ENCODE measurements around the gene NACA2.
"Not testable (repeated sequence)": the region's sequence is repeated elsewhere in the genome, so short reads cannot be mapped to it uniquely, and the experiment has no call there.

Gene NACA2

DNA sequence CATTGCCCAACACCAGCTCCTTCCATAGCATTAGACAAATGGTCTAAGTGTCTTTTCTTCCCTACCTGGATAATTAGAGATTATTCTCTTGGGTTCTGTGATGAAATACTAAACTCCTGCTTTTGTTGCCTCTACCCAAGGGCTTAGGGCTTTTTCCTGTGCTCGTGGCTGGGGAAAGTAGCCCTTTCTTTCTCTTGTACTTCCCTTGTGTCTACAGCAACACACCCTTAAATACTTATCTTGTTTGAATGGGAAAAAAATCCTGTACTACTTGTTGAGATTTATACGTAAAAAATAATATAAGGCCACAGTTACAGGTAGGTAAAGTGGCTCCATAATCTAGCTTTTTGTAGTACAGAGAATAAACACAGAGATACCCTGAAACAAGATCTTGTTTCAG is 7.0 kb upstream of the NACA2 start:
- DNase-seq = no peak

DNA sequence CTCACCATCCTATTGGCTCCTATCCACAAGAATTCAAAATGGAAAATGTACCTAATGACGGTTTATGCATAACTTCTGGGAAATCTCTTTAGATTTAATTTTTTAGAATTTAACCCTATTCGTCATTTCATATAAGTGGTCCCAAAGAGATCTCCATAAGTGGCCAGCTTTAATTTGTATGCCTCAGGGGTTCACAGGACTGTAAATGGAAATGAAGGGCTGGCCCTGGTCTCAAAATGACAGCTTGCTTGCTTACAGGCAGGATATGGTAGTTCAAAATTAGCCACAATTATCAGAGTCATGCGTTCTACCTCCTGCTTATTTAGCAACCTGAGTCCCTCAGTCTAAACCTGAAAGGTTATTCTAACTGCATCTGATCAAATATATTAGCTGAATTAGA is 6.6 kb upstream of the NACA2 start:
- no peak for DNase-seq

DNA sequence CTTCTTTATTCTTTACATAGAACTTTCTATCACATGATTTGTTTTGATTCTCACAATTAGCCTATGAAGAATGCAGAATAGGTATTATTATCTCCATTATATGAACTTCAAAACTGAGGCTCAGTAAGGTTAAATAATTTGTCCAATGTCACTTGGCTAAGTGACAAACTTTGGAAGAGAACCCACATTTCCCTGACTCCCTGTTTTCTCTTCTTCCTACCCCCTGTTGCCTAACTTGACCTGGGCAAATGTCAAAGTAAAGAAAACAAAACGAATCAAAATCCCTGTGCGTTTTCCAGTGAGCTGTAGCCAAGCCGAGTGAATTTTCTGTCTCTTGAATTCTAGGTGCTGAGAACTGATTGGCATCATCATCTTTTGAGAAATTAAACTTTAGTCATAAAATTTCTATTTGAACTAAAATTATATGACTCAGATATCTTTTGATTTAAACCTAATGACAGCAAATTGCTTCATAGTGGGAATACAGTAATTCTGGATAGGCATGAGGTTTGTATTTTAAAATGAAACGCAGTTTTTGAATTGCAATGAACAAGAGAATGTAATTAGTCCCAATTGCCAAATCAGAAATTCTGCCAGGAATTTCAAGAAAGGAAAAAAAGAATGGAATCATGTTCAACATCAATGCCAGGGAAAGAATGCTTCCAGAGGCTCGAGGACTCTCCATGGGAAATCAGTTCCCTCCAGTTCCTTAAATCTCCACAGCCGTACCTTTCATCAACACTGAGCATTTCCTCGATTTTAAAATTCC is 4.6 kb upstream of the NACA2 start:
- no peak for DNase-seq

DNA sequence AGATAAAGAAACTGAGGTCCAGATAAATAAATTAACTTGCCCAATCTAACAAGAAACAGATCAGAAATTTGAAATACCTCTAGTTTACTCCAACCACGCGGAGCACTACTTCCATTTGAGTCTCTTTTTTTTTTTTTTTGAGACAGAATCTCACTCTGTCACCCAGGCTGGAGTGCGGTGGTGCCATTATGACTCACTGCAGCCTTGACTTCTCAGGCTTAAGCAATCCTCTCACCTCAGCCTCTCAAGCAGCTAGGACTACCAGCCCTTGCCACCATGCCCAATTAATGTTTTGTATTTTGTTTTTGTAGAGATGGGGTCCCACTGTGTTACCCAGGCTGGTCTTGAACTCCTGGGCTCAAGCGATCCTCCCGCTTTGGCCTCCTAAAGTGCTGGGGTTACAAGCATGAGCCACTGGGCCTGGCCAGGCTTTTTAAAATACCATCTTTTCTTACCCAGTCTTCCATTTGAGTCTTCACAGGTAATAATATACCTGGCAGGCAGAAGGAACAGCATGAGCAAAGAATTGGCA is 3.3 kb upstream of the NACA2 start:
- no peak for DNase-seq

DNA sequence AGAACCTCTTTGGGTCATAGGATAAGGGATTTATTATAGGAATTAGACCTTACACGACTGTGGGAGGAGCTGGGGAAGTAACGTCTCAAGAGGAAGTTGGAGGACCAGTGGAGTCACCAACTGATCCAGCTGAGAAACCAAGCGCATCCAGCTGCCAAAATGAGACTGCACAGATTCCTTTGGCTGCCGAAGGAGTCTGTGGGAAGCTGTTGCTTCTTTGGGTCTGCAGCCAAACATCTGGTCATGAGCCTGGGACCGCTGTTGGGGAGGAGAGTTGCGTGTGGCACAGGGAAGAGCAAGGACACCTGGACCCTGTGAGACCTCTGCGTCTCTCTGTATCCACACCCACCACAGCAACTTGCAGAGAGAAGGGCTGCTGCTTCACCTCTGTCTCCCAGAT is 2.4 kb upstream of the NACA2 start:
- DNase-seq = no peak

DNA sequence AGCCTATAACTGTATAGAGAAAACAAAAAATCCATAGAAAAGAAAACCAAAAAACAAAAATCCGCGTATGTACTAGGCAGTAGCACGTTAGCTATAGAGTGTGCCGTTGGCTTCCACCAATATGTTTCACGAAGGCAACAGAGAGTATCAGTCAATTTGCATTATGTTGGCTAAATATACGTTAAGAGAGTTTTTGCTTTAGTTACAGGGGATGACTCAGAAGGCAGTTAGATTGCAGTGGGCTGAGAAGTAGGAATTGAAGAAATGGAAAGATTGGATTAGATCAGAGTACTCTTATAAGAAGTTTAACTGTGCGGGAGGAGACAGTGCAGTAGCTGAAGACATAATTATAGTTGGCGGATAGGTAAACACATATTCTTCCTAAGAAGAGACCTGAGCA is 911 bp upstream of the NACA2 start:
- DNase-seq = no peak

DNA sequence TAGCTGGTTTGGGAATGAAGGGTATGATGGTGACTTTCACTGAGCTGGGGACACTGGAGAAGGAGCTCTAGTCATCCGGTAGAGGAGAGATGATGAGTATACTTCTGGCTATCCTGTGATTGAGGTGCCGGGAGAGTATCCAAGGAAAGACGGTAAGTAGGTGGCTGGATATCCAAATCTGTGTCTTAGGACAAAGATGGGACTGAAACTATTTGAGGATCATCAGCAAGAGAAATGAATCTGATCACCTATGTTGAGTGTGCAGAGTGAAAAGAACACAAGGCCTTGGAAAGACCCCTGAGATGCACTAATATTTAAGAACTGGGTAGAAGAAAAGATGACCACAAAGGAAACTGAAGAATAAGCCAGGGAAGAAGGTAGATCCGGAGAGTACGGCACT is 1.0 kb downstream of the NACA2 start:
- DNase-seq = no peak

DNA sequence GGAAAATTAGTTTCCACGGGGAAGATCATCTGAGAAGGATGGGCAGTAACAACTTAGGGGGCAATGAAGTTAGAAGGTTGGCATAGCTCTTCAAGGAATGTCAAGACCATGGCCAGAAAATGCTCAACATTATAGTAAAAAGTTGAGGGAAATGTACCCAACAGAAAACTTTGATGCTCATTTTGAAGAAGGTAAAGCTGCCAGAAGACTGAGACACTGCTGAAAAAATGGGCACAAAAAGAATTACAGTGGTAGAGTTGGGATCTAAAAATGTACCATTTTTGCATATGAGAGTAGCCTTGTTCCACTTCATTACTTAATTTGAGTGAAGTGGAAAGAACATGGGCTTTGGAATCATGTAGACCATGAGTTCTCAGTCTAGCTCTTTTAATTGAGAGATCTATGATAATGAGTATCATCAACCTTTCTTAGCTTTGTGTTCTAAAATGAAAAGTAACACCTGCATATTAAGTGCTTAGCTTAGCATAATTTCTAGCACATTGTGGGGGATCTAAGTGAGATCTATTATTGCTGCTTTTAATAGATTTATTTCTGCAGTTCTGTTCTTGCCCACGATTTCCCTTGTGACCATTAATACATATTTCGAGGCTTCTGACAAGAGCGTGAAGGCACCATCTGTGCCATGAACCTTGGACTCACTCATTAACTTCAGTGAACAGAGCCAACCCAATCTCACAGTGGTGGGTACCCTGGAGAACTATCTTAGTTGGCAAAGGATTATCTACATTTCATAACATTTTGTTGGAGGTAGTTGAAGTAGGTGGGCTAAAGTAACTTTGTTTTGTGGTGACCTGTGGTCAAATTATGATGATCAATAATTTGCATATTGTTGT is 3.0 kb downstream of the NACA2 start:
- DNase-seq = no peak

DNA sequence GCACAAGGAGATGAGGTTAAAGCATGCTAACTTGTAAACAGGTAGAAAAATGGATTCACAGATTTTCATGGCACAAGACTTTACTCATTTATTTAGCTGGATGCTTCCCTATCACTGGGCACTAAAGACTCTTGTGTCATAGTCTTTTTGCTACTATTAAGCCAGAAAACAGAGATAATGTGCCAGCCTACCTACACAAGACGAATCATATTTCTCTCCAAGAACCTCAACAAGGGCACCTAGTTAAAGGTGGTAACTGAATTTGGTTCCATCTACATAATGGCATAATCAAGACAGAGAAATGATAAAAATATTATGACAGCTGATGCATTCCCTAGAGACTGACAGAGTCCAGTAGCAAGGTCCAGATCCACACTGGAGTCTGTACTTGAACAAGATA is 3.8 kb downstream of the NACA2 start:
- no peak for DNase-seq

DNA sequence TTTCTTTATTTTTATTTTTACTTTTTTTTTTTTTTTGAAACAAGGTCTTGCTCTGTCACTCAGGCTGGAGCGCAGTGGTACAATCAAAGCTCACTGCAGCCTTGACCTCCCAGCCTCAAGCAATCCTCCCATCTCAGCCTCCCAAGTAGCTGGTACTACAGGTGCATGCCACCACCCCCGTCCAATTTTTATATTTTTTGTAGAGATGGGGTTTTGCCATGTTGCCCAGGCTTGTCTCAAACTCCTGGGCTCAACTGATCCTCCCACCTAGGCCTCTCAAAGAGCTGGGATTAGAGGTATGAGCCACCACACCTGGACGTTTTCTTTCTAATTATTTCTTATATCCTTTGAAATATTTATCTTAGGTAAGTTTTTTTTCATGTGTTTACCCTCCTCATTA is 4.4 kb downstream of the NACA2 start:
- not testable (repeated sequence) for DNase-seq

DNA sequence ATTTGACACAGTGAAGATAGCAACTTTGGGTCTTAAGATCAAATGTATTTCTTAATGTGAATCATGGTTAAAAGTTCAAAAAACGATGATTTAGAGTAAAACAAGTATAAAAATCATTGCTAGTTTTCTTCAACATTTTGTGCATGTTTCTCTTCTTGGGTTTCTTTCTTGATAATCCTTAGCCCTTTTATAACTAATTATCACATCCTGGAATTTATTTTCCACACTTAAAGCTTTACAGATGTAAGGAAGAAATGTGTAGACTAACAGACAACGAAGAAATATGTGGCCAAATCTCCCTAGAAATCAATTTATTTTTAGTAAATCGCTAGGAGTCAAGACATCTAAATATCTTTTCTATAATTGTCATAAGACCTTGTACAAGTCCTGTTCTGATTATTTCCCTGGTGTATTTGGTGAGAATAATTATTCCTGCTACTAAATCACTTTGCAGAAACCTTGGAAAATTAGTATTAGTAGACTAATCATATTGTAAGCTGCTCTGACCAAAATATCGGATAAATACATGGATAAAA is 4.9 kb downstream of the NACA2 start:
- DNase-seq = no peak

DNA sequence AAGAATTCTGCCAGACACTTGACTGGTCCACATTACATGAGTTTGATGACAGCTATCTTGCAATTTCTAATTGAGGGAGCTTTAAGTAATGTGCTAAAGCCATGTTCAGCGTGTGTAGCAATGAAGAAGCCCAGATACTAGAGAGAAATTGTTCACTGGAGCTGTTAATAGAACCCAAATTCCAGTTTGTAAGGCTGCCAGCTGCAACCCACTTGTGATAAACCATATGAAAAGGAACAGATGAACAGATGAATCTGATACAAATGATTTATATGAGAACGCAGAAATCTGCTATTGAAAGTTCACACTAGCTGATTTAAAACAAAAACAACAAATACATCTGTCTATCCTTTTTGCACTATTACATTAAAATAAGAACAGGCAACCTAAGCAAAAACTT is 6.2 kb downstream of the NACA2 start:
- no peak for DNase-seq

DNA sequence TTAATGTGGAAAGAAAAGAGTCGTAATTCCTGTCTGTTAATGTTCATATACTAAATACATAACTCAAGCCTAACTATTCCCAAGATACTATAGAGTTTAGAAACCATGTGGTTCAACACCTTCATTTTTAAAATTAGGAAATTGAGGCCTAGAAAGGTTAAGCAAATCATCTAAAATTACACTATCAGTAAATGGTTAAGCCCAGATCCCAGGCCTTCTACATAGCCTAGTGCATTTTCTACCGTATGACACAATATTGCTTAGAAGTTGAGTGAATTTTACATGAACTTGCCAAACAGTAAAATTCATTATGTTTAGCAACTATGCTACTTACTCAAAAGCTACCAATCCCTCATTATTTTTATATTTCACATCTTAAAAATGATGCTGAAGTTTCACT is 6.8 kb downstream of the NACA2 start:
- no peak for DNase-seq

DNA sequence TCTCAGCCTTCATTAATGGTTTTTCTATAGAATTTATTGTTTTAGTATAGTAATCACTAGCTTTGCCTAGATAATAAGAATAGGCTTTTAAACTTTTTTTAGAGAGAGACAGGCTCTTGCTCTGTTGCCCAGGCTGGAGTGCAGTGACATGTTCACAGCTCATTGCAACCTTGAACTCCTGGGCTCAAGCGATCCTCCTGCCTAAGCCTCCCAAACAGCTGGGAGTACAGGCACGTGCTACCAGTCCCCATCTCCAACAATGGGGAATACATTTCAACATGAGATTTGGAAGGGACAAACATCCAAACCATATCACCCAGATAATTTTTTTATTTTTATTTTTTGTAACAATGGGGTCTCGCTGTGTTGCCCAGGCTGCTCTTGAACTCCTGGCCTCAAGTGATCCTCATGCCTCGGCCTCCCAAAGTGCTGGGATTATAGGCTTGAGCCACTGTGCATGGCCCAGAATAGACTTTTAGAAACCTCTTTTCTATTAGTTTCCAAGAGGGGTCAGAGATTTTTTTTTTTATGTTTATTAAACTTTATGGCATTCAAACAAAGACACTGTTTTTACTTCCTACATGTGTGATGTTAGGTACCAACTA is 7.3 kb downstream of the NACA2 start:
- DNase-seq = no peak

DNA sequence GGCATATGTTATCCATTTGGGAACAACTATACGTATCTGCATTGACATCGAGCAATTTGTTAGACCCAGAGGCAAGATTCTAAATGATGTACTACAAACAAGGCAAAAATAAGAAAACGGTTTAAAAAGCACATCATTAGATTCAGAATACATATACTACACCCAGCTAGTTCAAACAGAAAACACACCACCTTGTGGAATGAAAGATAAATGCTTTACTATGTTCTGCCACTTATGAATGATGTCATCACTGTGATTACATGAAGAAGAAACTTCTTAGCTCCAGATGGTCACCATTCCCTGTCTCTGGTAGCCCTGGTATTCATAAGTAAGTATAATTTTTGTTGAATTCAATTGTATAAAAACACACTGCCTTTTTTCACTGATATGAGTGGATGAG is 7.8 kb downstream of the NACA2 start:
- DNase-seq = no peak

DNA sequence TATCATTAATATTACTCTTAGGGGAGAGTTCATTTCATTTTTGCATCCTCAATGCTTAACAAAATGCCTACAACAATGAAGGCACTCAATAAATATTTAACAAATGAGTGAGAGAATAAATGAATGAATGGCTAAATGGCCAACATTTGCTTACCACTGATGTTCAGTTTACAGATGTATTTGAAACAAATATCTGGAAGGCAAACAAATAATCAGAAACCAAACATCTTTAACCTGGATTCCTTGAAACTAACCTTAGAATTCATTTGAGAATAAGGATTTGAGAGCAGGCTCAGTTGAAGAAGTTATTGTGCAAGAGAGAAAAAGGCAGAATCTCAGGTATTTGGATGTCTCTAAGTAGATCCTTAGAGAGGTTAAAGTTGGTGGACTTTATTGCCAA is 8.4 kb downstream of the NACA2 start:
- DNase-seq = no peak

DNA sequence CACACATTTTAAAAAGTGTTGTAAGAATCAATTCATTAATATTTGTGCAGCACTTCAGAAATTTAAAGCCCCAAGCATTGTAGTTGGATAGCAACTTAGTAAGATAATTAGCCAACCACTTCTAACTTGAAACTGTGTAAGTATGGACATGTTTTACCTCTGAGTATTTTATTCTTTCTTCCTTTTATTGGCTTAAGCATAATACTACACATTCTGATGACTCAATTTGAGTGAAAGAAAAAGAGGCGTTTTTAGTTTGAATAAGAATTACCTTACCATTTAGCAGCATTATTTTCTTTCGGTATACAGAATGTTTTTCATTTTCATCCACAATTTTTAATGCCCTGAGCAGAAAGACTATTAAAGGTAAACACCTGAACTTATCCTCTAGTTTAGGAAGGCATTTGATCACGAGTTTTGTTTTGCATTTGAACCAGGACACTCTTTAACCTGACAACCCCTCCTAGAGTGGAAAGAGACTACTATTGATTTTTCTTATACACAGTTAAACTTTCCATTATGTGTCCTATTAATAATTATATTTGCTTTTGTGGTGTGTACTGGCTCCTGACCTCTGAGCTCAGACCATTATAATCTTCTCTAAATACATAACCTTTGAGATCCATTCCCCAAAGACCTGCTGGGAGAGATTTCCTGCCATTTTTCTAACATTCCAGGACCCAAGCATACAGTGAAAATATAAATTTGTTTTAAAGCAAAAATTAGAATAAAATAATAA is 9.2 kb downstream of the NACA2 start:
- DNase-seq = no peak

DNA sequence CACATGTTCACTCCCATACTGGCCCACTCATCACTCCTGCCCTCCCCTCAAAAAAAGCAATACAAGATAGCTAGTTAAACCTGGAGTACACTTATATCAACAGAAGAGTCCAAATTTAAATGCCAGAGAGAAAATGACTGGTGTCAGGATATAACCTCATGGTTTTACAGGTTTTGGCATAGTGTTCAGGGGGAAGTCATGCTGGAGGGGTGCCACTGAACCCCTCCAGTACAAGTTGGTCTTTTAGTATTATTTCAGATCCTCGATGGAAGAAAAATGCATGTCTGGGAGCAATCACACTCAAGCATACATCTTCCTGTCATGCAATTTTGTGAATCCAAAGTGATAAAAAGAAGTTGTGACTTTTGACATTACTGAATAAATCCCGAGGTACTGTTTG is 10.5 kb downstream of the NACA2 start:
- DNase-seq = no peak

DNA sequence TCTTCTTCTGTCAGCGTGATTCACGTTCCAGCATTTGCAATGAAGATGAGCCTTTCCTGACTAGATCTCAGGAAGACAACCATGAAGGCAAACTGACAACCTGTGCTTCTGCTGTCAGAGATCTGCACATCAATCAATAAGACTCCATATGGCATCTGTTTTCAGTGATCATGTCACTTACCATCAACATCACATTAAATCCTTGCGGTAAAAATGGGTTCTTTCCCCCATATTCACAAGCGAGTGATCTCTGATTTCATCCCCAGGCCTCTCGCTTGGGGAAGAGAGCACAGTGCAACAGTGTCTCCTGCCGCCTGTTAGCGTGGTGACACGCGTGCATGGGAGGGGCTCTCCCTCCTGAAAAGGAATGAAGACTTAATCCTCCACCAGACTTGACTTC is 11.1 kb downstream of the NACA2 start:
- DNase-seq = no peak

DNA sequence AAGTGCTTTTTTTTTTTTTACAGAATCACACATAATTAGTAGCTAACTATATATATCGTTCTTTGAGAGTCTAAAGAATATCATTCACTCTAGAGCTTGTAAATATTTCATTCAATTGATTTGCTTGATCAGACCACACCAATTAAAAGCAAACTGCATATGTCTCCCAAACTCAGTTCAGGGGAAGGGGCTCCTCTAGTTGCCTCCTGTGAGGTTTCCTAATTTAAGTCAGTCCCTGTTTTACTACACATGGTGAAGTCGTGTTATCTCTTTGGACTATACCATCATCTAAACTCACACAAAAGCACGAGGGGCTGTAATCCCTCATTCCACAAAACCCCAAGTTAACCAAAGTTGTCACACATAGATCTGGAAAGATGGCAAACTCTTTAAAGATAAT is 11.7 kb downstream of the NACA2 start:
- no peak for DNase-seq

DNA sequence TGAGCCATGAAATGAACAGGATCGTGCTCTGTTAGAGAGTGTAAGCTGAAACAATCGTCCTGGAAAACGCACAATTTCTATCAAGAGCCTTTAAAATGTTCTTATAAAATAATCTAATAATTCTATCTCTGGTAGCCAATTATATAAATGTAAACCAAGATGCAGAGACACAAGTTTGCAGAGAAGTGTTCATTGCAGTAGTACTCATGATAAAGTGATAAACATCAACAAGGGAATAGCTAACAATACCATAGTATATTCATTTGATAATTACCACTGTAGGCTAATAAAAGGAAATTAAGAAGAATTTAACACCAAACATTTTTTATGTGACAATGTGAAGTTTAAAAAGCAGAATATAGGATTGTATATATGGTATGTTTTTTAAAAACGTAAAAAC is 12.4 kb downstream of the NACA2 start:
- no peak for DNase-seq

DNA sequence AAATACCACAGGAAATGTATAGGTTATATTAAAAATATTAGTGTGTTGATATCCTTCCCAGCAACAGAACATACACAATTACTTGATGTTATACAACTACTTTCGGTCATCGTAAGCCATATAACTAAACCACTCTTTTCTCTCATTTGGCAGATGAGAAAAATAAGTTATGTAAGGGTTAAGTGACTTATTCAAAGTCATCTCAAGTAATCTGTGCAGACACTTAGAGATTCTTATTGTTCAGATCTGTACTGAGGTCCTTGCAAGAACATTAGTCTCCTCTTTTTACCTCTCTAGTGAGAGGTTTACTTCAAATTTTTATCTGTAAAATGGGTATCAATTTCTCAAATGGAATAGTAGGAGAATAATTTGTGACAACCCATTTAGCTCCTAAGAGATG is 15.0 kb downstream of the NACA2 start:
- DNase-seq = no peak

Data from effector CD4-positive, alpha-beta T cell (primary cell).